ENCODE measurements around the gene FRS3.

Gene FRS3

GRCh38 chr6:41791305-41791704, 11.6 kb upstream of the FRS3 start:
- Histone ChIP-seq H2AFZ (ENCODE audit: low read depth, low read length, severe bottlenecking) (no peak overlapping the region), H3F3A (ENCODE audit: insufficient read depth) (peaks cover 45% of the 10 kb centered on the region), H4K20me1 (ENCODE audit: low read depth, low read length) (no peaks in the 10 kb centered on the region), H3K27ac (ENCODE audit: low read depth, low read length) (no peak overlapping the region), H3K9me2 (replicated peaks; ENCODE audit: insufficient read depth, low read length) (no peaks in the 10 kb centered on the region), H3K4me3 (ENCODE audit: insufficient read depth, low read length, poor library complexity, severe bottlenecking) (no peak overlapping the region), H3K27me3 (ENCODE audit: low read length) (no peaks in the 10 kb centered on the region), H3K9me3 (ENCODE audit: insufficient read depth, low read length) (no peaks in the 10 kb centered on the region), H3K36me3 (ENCODE audit: low read length) (peaks cover 24% of the 10 kb centered on the region), H3K79me2 (ENCODE audit: insufficient read depth, low read length) (peaks cover 17% of the 10 kb centered on the region), H3K4me2 (ENCODE audit: low read depth, low read length, poor library complexity, severe bottlenecking) (no peak overlapping the region), H3K9ac (ENCODE audit: low read length) (no peak overlapping the region)
- TF ChIP-seq CTCF (IDR thresholded peaks at IDR 0.05; ENCODE audit: insufficient read depth, low read length, poor library complexity, severe bottlenecking) (no peak), EZH2phosphoT487 (conservative IDR thresholded peaks at IDR 0.05; ENCODE audit: low read length) (no peak)

- Histone ChIP-seq H3F3A (ENCODE audit: insufficient read depth) (peaks cover 45% of the 10 kb centered on the region), H3K27me3 (ENCODE audit: low read length) (no peaks in the 10 kb centered on the region), H3K4me3 (ENCODE audit: insufficient read depth, low read length, poor library complexity, severe bottlenecking) (no peak overlapping the region), H3K27ac (ENCODE audit: low read depth, low read length) (no peak overlapping the region), H3K36me3 (ENCODE audit: low read length) (peaks cover 24% of the 10 kb centered on the region), H3K4me2 (ENCODE audit: low read depth, low read length, poor library complexity, severe bottlenecking) (no peak overlapping the region), H2AFZ (ENCODE audit: low read depth, low read length, severe bottlenecking) (no peak overlapping the region), H3K9me2 (replicated peaks; ENCODE audit: insufficient read depth, low read length) (no peaks in the 10 kb centered on the region), H3K9me3 (ENCODE audit: insufficient read depth, low read length) (no peaks in the 10 kb centered on the region), H3K79me2 (ENCODE audit: insufficient read depth, low read length) (peaks cover 17% of the 10 kb centered on the region), H3K9ac (ENCODE audit: low read length) (no peak overlapping the region), H4K20me1 (ENCODE audit: low read depth, low read length) (no peaks in the 10 kb centered on the region)
- TF ChIP-seq EZH2phosphoT487 (conservative IDR thresholded peaks at IDR 0.05; ENCODE audit: low read length) = no peak
- no peak for TF ChIP-seq CTCF (IDR thresholded peaks at IDR 0.05; ENCODE audit: insufficient read depth, low read length, poor library complexity, severe bottlenecking)
These were observed 10.3 kb upstream of the FRS3 start for GRCh38 chr6:41790045-41790444.

GRCh38 chr6:41789390-41789724, 9.7 kb upstream of the FRS3 start:
- Histone ChIP-seq H4K20me1 (ENCODE audit: low read depth, low read length) (no peaks in the 10 kb centered on the region), H3K4me3 (ENCODE audit: insufficient read depth, low read length, poor library complexity, severe bottlenecking) (no peak overlapping the region), H3K4me2 (ENCODE audit: low read depth, low read length, poor library complexity, severe bottlenecking) (peak overlapping the region; percentile 6), H2AFZ (ENCODE audit: low read depth, low read length, severe bottlenecking) (no peak overlapping the region), H3K27me3 (ENCODE audit: low read length) (no peaks in the 10 kb centered on the region), H3K79me2 (ENCODE audit: insufficient read depth, low read length) (peaks cover 17% of the 10 kb centered on the region), H3K9me2 (replicated peaks; ENCODE audit: insufficient read depth, low read length) (no peaks in the 10 kb centered on the region), H3F3A (ENCODE audit: insufficient read depth) (peaks cover 38% of the 10 kb centered on the region), H3K9ac (ENCODE audit: low read length) (no peak overlapping the region), H3K27ac (ENCODE audit: low read depth, low read length) (no peak overlapping the region), H3K36me3 (ENCODE audit: low read length) (peaks cover 24% of the 10 kb centered on the region), H3K9me3 (ENCODE audit: insufficient read depth, low read length) (no peaks in the 10 kb centered on the region)
- no peak for TF ChIP-seq EZH2phosphoT487 (conservative IDR thresholded peaks at IDR 0.05; ENCODE audit: low read length)
- TF ChIP-seq CTCF (IDR thresholded peaks at IDR 0.05; ENCODE audit: insufficient read depth, low read length, poor library complexity, severe bottlenecking) = no peak
